Peyer's patch (tissue), 4 donors: ENCODE results near the gene C9orf152.

Source experiments
- POLR2A ChIP-seq, 2 donors: fragments of 450-650 bp; IDR thresholded peaks; one replicate each; pipeline ENCODE4 v1.5.1; 2017; ENCODE audit warnings: antibody characterized with exemption in 2 of 2, mild to moderate bottlenecking in 2 of 2, moderate library complexity in 2 of 2
- TF ChIP-seq, protein P1 (sequence below), 6 experiments: fragments of 450-650 bp in 4 of 6; fragments of 200-600 bp in 2 of 6; sonication (generic) in 1 of 6; IDR thresholded peaks; one replicate each; pipeline ENCODE4 v1.5.1; 2017 to 2019; ENCODE audit warnings: antibody characterized with exemption in 6 of 6, mild to moderate bottlenecking in 3 of 6, moderate library complexity in 1 of 6

DNA sequence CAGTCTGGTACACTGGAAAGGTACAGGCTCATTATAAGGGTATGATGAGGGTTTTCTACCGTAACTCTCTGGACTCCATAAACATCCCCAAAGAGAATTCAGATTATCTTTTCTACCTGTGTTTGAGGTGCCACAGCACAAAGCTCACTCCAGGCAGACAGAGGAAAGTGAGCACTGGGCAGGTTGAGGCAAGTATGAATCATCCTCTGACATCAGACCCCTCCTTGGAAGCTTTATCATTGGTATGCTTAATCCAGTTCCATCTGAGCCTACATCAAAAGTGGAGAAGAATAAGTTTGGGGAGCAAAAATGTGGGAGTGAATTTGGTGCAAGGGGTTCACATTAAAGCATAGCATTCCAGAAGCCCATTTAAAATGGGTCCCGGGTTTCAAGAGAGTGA, 21.7 kb downstream of the C9orf152 start:
- TF ChIP-seq, protein P1, sequence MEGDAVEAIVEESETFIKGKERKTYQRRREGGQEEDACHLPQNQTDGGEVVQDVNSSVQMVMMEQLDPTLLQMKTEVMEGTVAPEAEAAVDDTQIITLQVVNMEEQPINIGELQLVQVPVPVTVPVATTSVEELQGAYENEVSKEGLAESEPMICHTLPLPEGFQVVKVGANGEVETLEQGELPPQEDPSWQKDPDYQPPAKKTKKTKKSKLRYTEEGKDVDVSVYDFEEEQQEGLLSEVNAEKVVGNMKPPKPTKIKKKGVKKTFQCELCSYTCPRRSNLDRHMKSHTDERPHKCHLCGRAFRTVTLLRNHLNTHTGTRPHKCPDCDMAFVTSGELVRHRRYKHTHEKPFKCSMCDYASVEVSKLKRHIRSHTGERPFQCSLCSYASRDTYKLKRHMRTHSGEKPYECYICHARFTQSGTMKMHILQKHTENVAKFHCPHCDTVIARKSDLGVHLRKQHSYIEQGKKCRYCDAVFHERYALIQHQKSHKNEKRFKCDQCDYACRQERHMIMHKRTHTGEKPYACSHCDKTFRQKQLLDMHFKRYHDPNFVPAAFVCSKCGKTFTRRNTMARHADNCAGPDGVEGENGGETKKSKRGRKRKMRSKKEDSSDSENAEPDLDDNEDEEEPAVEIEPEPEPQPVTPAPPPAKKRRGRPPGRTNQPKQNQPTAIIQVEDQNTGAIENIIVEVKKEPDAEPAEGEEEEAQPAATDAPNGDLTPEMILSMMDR (IDR thresholded peaks at IDR 0.05): no peak
- TF ChIP-seq POLR2A (IDR thresholded peaks at IDR 0.05): no peak
